Breast epithelium (tissue), 3 donors: ENCODE results near the gene POFUT2.

Source experiments
- POLR2A ChIP-seq: fragments of 450-650 bp; IDR thresholded peaks from one replicate; pipeline ENCODE4 v1.6.1; 2016; ENCODE audit warnings: antibody characterized with exemption, mild to moderate bottlenecking, moderate library complexity
- POLR2AphosphoS5 ChIP-seq, 3 donors: sonication (generic); formaldehyde crosslinking; IDR thresholded peaks; one replicate each; pipeline ENCODE4 v1.6.1; 2017; ENCODE audit warnings: antibody characterized with exemption in 3 of 3
- TF ChIP-seq, protein P1 (sequence below), 3 donors: fragments of 450-650 bp; IDR thresholded peaks; one replicate each; pipeline ENCODE4 v1.5.1; 2016 to 2017; ENCODE audit warnings: antibody characterized with exemption in 3 of 3, mild to moderate bottlenecking in 3 of 3, moderate library complexity in 3 of 3

DNA sequence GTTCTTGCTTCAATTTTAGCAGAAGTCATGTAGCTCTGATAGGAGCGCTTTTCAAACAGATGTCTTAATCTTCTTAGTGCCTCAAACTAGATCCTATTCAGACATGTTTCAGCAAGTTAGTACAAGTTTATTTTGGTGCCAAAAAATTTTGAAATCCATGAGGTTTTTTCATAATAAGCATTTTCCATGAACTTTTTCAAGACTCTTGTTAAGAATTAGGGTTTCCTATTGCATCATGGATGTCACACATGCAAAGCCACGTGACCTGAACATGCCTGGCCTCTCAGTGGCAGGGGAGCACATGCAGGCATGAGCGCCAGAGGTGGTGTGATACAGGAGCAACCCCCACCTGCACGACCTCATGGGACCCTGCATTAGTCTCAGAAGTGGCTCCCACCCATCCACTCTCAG lies 67.6 kb downstream of the POFUT2 start:
- TF ChIP-seq, protein P1, sequence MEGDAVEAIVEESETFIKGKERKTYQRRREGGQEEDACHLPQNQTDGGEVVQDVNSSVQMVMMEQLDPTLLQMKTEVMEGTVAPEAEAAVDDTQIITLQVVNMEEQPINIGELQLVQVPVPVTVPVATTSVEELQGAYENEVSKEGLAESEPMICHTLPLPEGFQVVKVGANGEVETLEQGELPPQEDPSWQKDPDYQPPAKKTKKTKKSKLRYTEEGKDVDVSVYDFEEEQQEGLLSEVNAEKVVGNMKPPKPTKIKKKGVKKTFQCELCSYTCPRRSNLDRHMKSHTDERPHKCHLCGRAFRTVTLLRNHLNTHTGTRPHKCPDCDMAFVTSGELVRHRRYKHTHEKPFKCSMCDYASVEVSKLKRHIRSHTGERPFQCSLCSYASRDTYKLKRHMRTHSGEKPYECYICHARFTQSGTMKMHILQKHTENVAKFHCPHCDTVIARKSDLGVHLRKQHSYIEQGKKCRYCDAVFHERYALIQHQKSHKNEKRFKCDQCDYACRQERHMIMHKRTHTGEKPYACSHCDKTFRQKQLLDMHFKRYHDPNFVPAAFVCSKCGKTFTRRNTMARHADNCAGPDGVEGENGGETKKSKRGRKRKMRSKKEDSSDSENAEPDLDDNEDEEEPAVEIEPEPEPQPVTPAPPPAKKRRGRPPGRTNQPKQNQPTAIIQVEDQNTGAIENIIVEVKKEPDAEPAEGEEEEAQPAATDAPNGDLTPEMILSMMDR (IDR thresholded peaks at IDR 0.05) = no peak
- TF ChIP-seq POLR2AphosphoS5 (IDR thresholded peaks at IDR 0.05) (peak in 2 of 3 donors; percentile 31 to 37), POLR2A (no peak)
